Prostate gland (tissue), 2 donors: ENCODE results near the gene ACSM6.

ENCODE experiments used
- CTCF ChIP-seq, 4 experiments: fragments of 200-600 bp in 2 of 4; fragments of 450-650 bp in 2 of 4; sonication (generic) in 2 of 4; IDR thresholded peaks; 1 replicate in 3 of 4; 2 replicates in 1 of 4; pipeline ENCODE4 v1.5.1; 2016 to 2019; ENCODE audit warnings: antibody characterized with exemption in 4 of 4, mild to moderate bottlenecking in 2 of 4, moderate library complexity in 2 of 4
- POLR2A ChIP-seq: fragments of 450-650 bp; IDR thresholded peaks from one replicate; pipeline ENCODE4 v1.6.1; 2016; ENCODE audit warnings: antibody characterized with exemption, mild to moderate bottlenecking

- TF ChIP-seq CTCF (IDR thresholded peaks at IDR 0.05) (no peak), POLR2A (no peak)
Measured at GRCh38 chr10:95201736-95202135, 7.7 kb downstream of the ACSM6 start.
